Prostate gland (tissue), 2 donors: Measurements from ENCODE around the gene DYNLT3. TPM values are rescaled to one million over a fixed set of nuclear protein-coding genes. Genes with fewer than 3 reads are reported as not detected.

Experiments used
- DNase-seq: peaks from one replicate; pipeline ENCODE4 v3.0.0-alpha.2; 2019; ENCODE audit warnings: low spot score
- H3K27ac ChIP-seq, 2 donors: fragments of 200-600 bp; sonication (generic); 2 replicates each; pipeline ENCODE4 v1.5.1; 2017 to 2019
- H3K27me3 ChIP-seq: fragments of 200-600 bp; sonication (generic); replicated peaks from 2 replicates; pipeline ENCODE4 v1.5.1; 2019; ENCODE audit not compliant: insufficient read depth
- H3K36me3 ChIP-seq, 2 donors: fragments of 200-600 bp; sonication (generic); 1 replicate in 1 of 2; 2 replicates in 1 of 2; pipeline versions ENCODE4 v1.5.1 to v1.8.1; 2017 to 2019
- H3K4me1 ChIP-seq: fragments of 200-600 bp; sonication (generic); replicated peaks from 2 replicates; pipeline ENCODE4 v1.5.1; 2019
- H3K4me3 ChIP-seq, 2 donors: fragments of 200-600 bp; sonication (generic); 2 replicates each; pipeline ENCODE4 v1.5.1; 2017 to 2019
- H3K9me3 ChIP-seq: fragments of 200-600 bp; sonication (generic); 2 replicates; pipeline ENCODE4 v1.5.1; 2017
- POLR2A ChIP-seq: fragments of 450-650 bp; IDR thresholded peaks from one replicate; pipeline ENCODE4 v1.6.1; 2016; ENCODE audit warnings: antibody characterized with exemption, mild to moderate bottlenecking
- POLR2AphosphoS5 ChIP-seq: sonication (generic); formaldehyde crosslinking; IDR thresholded peaks from one replicate; pipeline ENCODE4 v1.6.1; 2017; ENCODE audit warnings: antibody characterized with exemption
- WGBS: methylation state at CpG from one replicate; pipeline ENCODE4 v1.1.5; 2018; 5-methylcytosine and 5-hydroxymethylcytosine counted together
- intact Hi-C: fragments of 100-400 bp; cut with DNase I; formaldehyde crosslinking; loops from one replicate; pipeline ENCODE4 v1.14.2; 2022
- total RNA-seq, 2 donors: library from RNA; depleted of rRNA; stranded (reverse); fragments of >200 nt; gene quantifications; one replicate each; pipeline ENCODE4 v1.1.0, GENCODE V29; 2016
- TF ChIP-seq, protein P1 (sequence below), 4 experiments: fragments of 200-600 bp in 2 of 4; fragments of 450-650 bp in 2 of 4; sonication (generic) in 2 of 4; IDR thresholded peaks; 1 replicate in 3 of 4; 2 replicates in 1 of 4; pipeline ENCODE4 v1.5.1; 2016 to 2019; ENCODE audit warnings: antibody characterized with exemption in 4 of 4, mild to moderate bottlenecking in 2 of 4, moderate library complexity in 2 of 4

Gene DYNLT3
- total RNA-seq, 2 donors from 2014 or later, result 15.2 to 25.7 TPM

GRCh38 chrX:37847733-37848197 is 394 bp upstream of the DYNLT3 start:
- peak overlapping the region; percentile 79 to 88 for H3K27ac ChIP-seq
- no peaks in the 10 kb centered on the region for H3K27me3 ChIP-seq
- 4% methylated on average over 5 of the region's 5 CpGs for WGBS
- H3K36me3 ChIP-seq, result no peaks in the 10 kb centered on the region
- no peaks in the 10 kb centered on the region for H3K4me1 ChIP-seq
- H3K4me3 ChIP-seq, result peak overlapping the region; percentile 59 to 64
- H3K9me3 ChIP-seq, result no peaks in the 10 kb centered on the region
- no peak for TF ChIP-seq POLR2A
- no peak for TF ChIP-seq POLR2AphosphoS5
- TF ChIP-seq, protein P1, sequence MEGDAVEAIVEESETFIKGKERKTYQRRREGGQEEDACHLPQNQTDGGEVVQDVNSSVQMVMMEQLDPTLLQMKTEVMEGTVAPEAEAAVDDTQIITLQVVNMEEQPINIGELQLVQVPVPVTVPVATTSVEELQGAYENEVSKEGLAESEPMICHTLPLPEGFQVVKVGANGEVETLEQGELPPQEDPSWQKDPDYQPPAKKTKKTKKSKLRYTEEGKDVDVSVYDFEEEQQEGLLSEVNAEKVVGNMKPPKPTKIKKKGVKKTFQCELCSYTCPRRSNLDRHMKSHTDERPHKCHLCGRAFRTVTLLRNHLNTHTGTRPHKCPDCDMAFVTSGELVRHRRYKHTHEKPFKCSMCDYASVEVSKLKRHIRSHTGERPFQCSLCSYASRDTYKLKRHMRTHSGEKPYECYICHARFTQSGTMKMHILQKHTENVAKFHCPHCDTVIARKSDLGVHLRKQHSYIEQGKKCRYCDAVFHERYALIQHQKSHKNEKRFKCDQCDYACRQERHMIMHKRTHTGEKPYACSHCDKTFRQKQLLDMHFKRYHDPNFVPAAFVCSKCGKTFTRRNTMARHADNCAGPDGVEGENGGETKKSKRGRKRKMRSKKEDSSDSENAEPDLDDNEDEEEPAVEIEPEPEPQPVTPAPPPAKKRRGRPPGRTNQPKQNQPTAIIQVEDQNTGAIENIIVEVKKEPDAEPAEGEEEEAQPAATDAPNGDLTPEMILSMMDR (IDR thresholded peaks at IDR 0.05), result peak in 1 of 4 experiments; percentile 2
- DNase-seq, result no peak
- intact Hi-C loops, result loop anchor here (5.0 kb wide), 1 partner anchor 160 kb away; the partner anchor contains the start of gene XK

DNA sequence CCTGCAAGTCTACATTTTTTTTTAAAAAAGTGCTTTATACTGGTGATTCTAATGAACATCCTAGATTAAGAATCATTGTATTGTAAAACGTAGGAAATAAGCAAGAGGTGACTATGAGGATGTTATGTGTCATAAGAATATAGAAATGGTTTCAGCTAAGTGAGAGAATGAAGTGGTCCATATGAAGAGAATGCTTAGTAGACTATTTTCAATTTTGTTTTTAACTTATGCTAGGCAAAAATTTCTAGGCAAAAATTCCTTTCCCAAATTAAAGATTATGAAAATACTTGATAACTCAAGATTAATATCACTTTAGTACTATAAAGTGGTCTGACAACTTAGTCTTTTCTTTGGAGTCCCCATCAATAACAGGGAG is 825 bp downstream of the DYNLT3 start:
- H3K27ac ChIP-seq, result peak overlapping the region; percentile 79 to 88
- DNase-seq, result no peak
- 12% methylated on average over 1 of the region's 1 CpG for WGBS
- no peaks in the 10 kb centered on the region for H3K36me3 ChIP-seq
- H3K4me3 ChIP-seq, result peak overlapping the region; percentile 59 to 64
- no peaks in the 10 kb centered on the region for H3K27me3 ChIP-seq
- intact Hi-C loops, result loop anchor here (5.0 kb wide), 1 partner anchor 159 kb away; the partner anchor contains the start of gene XK
- TF ChIP-seq POLR2A (no peak), POLR2AphosphoS5 (no peak)
- TF ChIP-seq, protein P1 (IDR thresholded peaks at IDR 0.05), result no peak
- no peaks in the 10 kb centered on the region for H3K9me3 ChIP-seq
- no peaks in the 10 kb centered on the region for H3K4me1 ChIP-seq

GRCh38 chrX:37846141-37846540 is 1.2 kb downstream of the DYNLT3 start:
- Histone ChIP-seq H3K9me3 (no peaks in the 10 kb centered on the region), H3K27me3 (no peaks in the 10 kb centered on the region), H3K4me3 (no peak overlapping the region), H3K36me3 (no peaks in the 10 kb centered on the region), H3K4me1 (no peaks in the 10 kb centered on the region), H3K27ac (no peak overlapping the region)
- intact Hi-C loops, result loop anchor here (5.0 kb wide), 1 partner anchor 159 kb away; the partner anchor contains the start of gene XK
- no peak for DNase-seq
- 55% methylated on average over 3 of the region's 3 CpGs for WGBS
- TF ChIP-seq POLR2AphosphoS5 (no peak), POLR2A (no peak)
- TF ChIP-seq, protein P1 (IDR thresholded peaks at IDR 0.05), result no peak

DNA sequence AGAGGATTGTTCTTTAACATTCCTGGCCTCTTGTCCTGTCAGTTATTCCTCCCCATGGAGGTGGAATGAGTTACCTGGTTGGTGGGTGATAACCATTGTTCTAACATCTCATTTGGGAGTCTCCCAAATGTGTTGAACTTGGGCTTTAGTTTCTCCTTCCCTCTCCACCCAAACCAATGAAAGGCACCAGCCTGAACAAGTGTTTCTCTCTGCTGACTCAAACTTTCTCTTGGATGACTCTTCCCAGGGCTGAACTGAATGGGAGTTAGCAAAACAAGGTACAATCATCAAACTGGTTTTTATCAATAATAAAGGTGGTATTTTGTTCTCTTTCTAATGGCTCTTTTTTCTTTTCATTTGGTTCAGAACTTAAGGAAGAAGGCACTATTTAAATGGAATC is 2.7 kb downstream of the DYNLT3 start:
- H3K36me3 ChIP-seq, result no peaks in the 10 kb centered on the region
- H3K27ac ChIP-seq, result no peak overlapping the region
- no peak for DNase-seq
- H3K4me1 ChIP-seq, result no peaks in the 10 kb centered on the region
- no peaks in the 10 kb centered on the region for H3K9me3 ChIP-seq
- no peaks in the 10 kb centered on the region for H3K27me3 ChIP-seq
- no peak overlapping the region for H3K4me3 ChIP-seq
- intact Hi-C loops, result loop anchor here (5.0 kb wide), 1 partner anchor 157 kb away; the partner anchor contains the start of gene XK
- TF ChIP-seq POLR2AphosphoS5 (no peak), POLR2A (no peak)
- TF ChIP-seq, protein P1 (IDR thresholded peaks at IDR 0.05), result no peak

- TF ChIP-seq POLR2A (no peak), POLR2AphosphoS5 (no peak)
- TF ChIP-seq, protein P1 (IDR thresholded peaks at IDR 0.05), result no peak
- no peak overlapping the region for H3K4me3 ChIP-seq
- no peaks in the 10 kb centered on the region for H3K9me3 ChIP-seq
- H3K27ac ChIP-seq, result no peak overlapping the region
- H3K36me3 ChIP-seq, result no peaks in the 10 kb centered on the region
- intact Hi-C loops, result no loop called here
- no peak for DNase-seq
- WGBS, result 88% methylated on average over 3 of the region's 3 CpGs
- no peaks in the 10 kb centered on the region for H3K4me1 ChIP-seq
- no peaks in the 10 kb centered on the region for H3K27me3 ChIP-seq
These were observed 6.4 kb downstream of the DYNLT3 start for GRCh38 chrX:37840931-37841330.
